HG02973 (cell line): ENCODE results near the gene SNX32.

Source experiments
- ATAC-seq: cut with Tn5 transposase; IDR thresholded peaks from one replicate; pipeline ENCODE4 v1.9.1; 2021; ENCODE audit warnings: moderate library complexity; ENCODE audit not compliant: unreplicated experiment

Gene SNX32

DNA sequence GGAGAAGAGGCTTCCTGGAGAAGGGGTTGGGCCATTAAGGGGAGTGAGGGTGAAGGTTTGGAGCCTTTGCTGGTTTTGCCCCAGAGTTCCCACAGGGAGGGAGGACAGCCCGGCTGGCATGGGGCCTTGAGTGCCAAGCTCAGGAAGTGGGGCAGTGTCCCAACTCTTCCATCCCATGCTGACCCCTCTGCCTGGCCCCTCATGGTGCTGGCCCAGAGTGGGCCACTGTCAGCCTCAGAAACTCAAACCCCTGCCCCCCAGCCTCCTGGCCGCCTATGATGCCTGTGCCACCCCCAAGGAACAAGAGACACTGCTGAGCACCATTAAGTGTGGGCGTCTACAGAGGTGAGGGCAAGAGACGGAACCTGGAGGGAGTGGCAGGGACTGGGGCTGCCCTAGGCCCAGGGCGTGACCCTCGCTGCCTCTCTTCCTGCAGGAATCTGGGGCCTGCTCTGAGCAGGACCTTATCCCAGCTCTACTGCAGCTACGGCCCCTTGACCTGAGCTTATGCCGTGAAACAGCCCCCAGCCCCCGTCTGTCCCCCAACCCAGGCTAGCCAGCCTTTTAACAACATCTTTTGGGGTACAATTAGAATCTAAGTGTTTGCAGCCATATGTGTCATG is 31.9 kb downstream of the SNX32 start:
- no peak for ATAC-seq

DNA sequence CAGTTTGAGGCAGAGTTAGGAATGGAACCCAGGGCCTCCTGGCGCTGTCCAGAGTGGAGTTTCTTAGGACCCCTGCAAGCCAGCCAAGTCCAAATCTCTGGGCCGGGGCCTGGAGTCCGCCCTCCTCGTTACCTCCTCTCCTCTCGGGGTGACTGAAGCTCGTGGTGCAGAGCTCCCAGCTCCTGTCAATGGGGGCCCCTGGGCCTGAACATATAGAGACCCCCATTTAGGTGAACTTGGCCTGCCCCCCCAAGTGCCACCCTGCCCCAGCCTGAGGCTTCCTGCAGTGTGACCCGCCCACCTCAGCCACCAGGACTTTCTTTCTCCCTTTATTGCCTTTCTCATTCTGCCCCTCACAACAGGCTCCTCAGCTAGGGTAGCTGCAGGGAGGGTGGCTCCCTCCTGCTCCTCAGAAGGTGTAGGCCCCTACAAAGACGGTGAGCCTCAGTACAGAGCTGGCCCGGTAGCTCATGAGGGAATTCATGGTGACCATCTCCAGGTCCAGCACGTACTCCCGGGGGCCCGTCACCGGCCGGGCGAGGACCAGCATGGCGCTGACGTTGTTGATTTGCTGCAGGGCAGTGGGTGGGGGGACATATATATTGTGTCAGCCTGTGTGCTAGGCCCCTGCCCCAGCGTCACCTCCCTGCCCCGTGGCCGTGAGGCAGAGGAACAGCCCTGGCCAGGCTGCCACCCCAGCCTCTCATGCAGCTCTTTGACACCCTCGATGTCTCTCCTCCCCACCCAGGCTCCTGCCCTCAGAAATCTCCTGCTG is 32.9 kb downstream of the SNX32 start:
- no peak for ATAC-seq

DNA sequence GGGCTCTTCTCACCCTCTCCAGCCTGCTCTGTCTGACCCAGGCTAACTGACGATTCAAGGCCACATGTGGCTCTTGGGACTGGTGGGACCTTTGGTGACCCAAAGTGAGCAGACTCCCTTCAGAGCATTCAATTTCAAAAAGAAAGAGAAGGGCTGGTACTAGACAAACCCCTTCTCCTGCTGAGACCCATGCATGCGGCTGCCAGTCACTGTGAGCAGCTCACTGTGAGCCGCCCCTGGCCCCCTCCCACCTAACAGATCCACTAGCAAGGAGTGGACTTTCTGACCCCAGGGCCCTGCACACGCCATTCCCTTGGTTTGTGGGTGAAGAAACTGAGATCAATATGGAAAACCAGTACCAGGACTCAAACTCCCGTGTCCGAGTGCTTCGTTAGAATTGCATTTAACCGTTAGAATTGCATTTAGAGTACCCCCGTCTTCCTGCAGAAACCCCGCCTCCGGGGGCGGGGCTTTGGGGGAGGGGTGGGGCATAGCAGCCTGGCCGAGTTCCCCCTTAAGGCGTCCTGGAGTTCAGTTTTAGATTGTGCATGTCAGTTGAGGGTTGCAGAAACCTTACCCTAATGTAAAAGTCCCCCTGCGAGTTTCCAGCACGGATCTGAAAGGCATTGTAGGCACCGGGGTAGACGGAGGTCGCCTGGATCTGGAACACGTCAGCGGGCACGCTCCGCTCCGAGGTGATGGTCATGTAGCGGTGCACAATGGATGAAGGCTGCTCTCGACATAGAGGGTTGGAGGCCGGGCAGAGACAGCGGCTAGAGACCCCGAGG is 33.7 kb downstream of the SNX32 start:
- ATAC-seq: no peak

DNA sequence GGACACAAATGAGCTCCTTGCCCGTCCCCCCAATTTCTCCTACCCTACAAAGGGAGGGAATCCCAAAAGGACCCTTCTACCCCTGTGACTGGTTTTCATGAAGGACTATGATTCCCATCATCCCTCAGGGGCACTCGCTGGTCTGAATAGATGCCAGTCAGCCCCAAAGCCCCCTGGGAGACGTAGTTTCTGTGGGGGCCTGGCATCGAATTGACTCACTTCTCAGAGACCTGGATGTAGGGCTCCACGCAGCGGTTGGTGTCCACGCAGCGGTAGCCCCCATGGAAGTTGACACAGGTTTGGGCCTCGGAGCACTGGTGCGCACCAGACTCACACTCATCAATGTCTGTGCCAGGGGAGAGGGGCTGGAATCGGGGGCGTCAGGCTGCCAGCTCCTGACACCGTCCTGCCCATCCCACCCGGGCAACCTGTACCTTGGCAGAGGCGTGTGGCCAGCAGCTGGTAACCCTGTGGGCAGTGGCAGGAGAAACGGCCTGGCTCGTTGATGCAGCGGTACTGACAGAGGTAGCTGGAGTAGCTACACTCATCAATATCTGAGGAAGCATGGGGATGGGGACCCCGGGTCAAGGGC is 34.4 kb downstream of the SNX32 start:
- ATAC-seq: no peak

DNA sequence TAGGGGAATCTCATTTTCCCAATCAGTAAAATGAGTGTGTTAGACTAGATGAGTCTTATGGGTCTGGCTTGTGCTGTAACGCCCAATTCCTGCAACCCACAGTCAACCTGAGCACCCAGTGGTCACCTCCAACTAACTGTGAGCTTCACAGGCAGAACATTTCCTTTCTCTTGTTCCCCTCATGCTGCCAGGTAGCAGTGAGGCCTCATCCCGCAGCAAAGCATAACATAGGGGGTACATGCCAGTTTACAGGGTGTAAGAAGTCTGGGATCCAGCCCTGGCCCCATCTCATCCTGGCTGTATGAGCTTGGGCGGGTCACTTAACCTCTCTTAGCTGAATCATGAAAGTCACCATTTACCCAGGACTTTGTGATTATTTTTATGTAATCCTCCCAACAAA is 35.1 kb downstream of the SNX32 start:
- ATAC-seq: no peak

DNA sequence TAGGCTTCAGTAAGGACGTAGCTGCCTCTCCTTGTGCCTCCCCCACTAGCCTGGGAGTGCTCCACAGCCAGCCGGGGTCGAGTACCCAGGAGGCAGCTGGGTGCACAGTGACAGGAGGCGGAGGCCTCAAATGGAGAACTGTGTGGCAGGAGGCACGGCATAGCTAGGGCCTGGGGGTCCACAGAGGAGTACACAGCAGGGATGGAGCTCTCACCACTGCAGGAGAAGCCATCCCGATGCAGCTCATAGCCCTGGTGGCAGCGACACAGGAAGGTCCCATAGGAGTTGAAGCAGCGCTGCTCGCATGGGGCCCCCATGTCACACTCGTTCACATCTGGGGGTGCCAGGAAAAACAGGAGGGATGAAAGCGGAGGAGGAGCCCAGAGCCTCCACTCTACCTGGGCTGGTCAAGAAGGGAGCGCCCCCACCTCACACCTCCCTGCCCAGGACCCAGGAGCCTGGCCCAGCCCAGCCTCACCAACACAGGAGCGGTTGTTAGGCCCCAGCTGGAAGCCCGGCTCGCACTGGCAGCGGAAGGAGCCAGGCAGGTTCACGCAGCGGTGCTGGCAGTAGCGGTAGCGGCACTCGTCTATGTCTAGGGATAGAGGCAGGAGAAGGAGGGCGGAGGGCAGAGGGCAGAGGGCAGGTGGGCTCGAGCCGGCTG is 36.0 kb downstream of the SNX32 start:
- ATAC-seq: no peak

DNA sequence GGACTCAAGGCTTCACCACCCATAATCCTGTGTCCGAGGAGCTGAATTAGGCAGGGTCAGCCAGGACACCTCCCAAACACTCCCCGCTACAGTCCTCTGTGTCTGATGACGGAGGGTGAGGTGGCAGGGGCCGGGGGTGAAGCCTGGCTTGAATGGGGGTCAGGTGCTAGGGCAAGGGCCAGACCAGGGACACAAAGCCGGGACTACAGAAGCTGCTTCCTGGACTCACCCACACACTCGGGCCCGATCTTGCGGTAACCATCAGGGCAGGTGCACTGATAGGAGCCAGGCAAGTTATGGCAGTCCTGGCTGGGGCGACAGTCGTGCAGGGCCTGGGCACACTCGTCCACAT is 36.5 kb downstream of the SNX32 start:
- no peak for ATAC-seq

DNA sequence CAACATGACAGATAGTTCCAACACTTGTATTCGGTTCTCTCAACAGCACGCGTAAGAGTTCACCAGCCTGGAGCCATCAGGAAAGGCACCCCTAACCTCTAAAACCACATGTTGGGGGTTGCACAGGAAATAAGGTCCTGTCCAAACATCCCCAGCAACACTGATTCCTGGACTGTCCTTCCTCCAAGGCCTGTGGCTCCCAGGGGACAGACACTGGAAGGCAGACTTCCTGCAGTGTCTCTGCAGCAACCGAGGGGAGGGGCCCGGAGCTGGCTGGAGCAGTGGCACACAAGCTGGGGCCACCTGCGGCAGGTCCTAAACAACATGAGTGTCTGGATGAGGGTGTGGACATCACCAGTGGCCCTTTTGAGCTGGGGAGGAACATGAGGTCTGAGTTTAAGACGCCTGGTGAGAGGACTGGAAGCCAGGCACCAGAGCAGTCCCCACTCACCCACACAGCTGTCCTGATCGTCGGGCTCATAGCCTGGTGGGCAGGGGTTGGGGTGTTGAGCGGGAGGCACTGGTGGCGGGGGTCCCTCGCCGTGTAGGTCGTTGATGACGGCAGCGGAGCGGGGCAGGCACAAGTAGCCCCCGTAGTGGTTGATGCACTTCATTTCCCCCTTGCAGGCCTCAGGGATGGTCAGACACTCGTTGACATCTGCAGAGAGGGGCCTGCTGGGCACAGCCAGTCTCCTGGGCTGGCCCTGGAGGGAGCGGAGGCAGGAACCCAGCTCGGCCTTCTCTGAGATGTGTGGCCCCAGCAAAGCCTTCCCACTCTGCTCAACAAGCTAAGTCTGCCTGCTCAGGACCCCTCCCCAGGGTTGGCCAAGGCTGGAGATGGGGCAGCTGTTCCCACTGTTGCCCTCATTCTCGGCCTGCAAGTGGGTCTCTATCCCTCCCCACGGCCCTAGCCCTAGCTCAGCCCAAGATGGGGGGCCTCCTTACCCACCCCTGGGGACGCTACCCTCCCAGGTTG is 37.2 kb downstream of the SNX32 start:
- no peak for ATAC-seq

DNA sequence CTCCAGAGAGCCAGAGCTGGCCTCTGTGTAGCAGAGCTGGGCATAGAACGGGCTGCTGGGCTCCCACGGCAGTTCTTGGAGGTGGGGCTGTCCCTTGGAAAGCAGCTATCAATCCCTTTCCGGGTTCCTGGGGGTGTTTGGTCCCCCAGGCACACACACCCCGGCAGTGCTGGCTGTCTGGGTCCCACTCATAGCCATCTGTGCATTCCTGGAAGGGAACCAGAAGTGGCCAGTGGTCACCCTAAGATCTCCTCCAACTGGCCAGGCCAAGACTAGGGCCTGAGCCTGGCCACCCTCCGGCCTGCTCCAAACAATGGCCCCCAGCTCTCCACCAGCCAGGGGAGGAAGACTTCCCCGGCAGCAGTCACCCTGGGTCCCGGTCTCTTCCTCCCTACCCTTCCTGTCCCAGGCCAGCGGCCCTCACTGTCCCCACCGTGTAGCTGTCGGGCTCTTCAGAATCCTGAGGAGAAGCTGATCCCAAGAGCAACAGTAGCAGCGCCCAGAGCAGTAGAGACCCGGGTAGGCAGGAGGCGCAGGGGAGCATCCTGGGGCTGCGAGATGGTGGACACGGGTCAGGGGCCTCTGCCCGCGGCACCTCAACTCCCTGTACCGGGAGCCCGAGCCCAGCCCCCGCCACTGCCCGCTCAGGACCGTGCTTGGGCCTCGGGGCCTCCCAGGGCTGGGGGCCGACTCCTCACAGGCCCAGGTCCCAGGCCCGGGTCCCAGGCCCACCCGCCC is 38.2 kb downstream of the SNX32 start:
- ATAC-seq: no peak

DNA sequence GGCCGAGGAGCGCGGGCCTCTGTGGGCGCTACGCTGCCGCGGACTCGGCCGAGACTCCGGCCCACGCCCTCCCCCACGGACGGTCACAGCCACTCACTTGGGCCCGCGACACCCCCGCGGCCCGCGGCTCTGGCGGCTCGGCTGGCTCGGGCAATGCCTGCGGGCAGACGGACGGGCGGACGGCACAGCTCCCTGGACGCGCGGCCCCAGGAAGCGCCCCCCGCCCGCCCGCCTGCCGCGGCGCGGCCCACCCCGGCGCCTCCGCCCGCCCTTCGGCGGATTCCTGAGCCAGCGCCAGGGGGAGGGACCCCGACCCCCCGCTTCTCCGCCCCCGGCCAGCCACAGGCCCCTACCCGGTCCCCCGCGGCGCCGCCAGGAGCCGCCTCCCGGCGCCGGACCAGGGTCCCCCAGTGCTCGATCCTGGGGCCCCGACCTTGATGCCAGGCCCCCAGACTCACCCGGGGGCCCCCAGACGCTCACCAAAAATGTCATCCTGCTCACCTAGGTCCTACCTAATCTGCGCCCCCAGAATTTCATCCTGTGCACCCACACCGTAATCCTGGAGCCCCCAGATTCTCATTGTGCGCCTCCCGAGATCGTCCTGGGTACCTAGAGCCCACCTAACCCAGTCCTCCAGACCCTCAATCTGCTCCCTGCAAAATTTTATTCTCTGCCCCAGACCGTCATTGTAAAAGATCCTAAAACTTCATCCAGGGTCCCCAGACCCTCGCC is 39.0 kb downstream of the SNX32 start, which contains the start of gene EFEMP2:
TSS of gene EFEMP2 (minus strand) at position 215 of the 732 bp plus-strand sequence. CDS start 446 bp downstream, outside the sequence.
- no peak for ATAC-seq

DNA sequence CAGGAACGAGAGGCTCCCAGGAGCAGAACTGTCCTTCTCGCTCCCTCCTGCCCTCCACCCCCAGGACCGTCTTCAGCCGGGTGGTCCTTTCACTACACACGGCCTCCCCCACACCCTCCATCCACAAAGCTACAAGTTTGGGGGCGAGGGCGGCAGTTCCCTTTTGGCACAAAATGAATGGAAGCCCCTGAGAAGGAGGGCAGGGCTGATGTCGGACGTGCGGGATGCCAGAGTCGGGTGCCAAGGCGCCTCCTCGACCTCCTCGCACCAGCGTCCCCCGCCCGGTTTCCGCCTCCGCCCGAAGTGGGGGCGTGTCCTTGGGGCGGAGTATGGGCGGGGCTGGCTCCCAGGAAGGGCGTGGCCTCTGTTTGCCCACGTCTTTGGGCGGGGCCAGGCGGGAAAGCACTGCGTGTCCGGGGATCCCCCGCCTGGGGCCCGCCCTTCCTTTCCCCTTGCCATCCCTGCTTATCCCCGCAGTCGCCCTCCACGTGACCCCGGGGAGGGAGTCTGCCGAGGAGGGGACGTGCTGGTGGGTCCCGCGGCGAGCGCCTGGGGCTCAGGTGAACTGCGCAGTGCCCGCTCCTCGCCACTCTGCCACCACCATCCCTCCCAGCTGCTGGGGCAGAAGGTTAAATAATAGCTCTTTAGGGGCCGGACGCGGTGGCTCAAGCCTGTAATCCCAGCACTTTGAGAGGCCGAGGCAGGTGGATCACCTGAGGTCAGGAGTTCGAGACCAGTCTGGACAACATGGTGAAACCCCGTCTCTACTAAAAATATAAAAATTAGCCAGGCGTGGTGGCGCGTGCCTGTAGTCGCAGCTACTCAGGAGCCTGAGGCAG is 39.8 kb downstream of the SNX32 start:
- ATAC-seq: peak; percentile 64

DNA sequence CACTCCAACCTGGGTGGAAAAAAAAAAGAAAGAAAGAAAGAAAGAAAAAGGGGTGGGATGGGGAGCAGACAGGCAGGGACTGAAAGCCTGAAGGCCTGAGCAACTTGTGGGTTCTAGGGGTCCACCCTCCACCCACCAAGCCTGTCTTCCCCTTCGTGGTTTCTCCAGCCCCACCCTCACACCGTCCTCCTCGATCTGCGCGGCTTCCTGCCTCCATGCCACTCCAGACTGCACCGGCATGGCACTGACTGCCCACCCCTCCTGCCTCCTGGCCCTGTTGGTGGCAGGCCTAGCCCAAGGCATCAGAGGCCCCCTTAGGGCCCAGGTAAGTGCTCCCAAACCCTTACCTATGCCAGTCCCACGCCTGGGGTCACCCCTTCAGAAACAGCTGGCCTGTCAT is 45.9 kb downstream of the SNX32 start, which contains the start of gene CTSW:
TSS of gene CTSW (plus strand) at position 221 of the 400 bp plus-strand sequence. CDS start at position 239, 18 bp downstream.
- no peak for ATAC-seq

DNA sequence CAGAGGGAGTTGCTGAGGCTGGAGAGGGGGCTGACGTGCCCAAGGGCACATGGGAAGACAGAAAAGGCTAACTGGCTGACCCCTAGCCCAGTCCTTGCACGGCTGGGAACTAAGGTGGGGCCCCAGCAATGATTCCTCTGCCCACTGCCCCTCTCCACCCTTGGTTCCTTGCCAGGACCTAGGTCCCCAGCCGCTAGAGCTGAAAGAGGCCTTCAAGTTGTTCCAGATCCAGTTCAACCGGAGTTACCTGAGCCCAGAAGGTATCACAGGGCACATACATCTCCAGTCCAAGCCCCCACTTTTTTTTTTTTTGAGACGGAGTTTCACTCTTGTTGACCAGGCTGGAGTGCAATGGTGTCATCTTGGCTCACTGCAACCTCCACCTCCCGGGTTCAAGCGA is 46.3 kb downstream of the SNX32 start:
- no peak for ATAC-seq

DNA sequence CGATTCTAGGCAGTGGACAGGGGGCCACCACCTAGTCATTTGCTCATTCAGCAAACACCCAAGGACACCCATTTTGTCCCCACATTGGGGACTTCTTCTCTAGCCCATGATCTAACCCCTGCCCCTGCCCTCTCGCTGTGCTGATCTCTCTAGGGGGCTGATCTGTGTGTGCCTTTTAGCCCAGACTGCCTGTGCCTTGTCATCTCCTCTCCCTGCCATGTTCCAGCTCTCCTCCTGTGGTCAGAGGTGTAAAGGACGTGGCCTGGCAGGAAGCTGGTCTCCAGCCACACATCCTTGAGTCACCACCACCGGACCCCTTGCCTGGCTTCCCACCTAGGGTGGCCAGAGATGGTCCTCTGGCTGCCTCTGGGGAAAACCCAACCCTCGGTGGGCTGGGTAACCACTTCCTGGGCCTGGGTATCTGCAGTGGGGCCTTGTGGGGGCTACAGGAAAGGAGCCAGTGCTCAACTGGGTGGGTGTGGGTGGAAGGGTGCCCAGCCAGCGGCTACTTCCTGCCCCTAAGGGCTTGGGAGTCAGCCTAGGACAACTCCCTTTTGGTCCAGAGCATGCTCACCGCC is 47.2 kb downstream of the SNX32 start:
- no peak for ATAC-seq

DNA sequence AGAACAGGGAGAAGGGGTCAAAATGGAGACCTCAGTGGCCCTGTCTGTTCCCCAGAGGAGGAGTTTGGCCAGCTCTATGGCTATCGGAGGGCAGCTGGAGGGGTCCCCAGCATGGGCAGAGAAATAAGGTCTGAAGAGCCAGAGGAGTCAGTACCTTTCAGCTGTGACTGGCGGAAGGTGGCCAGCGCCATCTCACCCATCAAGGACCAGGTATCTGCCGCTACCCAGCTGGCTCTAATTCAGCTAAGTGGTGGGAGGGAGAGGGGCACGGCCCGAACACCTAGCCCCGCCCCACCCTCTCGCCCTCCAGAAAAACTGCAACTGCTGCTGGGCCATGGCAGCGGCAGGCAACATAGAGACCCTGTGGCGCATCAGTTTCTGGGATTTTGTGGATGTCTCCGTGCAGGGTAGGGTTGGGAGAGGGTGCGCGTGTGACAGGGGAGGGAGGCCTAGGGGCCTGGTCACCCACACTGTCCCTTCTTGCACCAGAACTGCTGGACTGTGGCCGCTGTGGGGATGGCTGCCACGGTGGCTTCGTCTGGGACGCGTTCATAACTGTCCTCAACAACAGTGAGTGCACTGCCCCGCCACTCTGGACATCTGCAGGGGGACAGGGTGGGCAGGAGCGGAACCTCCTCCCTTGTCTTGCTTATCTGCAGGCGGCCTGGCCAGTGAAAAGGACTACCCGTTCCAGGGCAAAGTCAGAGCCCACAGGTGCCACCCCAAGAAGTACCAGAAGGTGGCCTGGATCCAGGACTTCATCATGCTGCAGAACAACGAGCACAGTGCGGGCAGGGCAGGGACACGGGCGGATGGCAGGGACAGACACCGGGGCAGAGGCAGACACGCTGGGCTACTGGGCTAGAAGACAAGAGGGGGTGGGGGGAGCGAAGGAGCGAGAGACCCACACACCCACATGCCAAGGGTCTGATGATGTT is 48.6 kb downstream of the SNX32 start:
- ATAC-seq: no peak
